ENCODE results near the gene EPB41L5. TPM values are rescaled to one million over a fixed set of nuclear protein-coding genes. Genes with fewer than 3 reads are reported as not detected.
"Not testable (repeated sequence)": the region's sequence is repeated elsewhere in the genome, so short reads cannot be mapped to it uniquely, and the experiment has no call there.

The EPB41L5 gene
- total and polyA plus RNA-seq, 11 donors, result 3.1 to 16.9 (median 9.8) TPM

GRCh38 chr2:120110507-120110906, 97.6 kb downstream of the EPB41L5 start:
- intact Hi-C loops (cut with DNase I), result loop anchor here in 7 of 10 donors (2.0 to 10.0 kb wide), 5 partner anchors 64 to 574 kb away; no protein-coding TSS in a partner anchor
- TF ChIP-seq POLR2A (IDR thresholded peaks at IDR 0.05) (no peak), CTCF (IDR thresholded peaks at IDR 0.05) (no peak)

GRCh38 chr2:120111193-120111592, 98.3 kb downstream of the EPB41L5 start:
- no peaks in the 10 kb centered on the region for H3K36me3 ChIP-seq
- H3K4me1 ChIP-seq, result peaks cover 3 to 29% (median 19%) of the 10 kb centered on the region in 12 donors
- no peak overlapping the region for H3K27ac ChIP-seq
- intact Hi-C loops (cut with DNase I), result loop anchor here in 7 of 10 donors (2.0 to 10.0 kb wide), 5 partner anchors 64 to 574 kb away; no protein-coding TSS in a partner anchor
- no peaks in the 10 kb centered on the region for H3K27me3 ChIP-seq
- no peak overlapping the region for H3K4me3 ChIP-seq
- ATAC-seq (no peak), DNase-seq (no peak)
- WGBS, 4 donors, result 90 to 95% (median 94%) methylated on average over 5 of the region's 5 CpGs
- TF ChIP-seq POLR2A (IDR thresholded peaks at IDR 0.05) (no peak), CTCF (IDR thresholded peaks at IDR 0.05) (no peak)
- H3K9me3 ChIP-seq, result no peaks in the 10 kb centered on the region

More at GRCh38 chr2:120110507-120110906, 97.6 kb downstream of the EPB41L5 start:
- no peaks in the 10 kb centered on the region for H3K27me3 ChIP-seq
- no peaks in the 10 kb centered on the region for H3K9me3 ChIP-seq
- H3K27ac ChIP-seq, result no peak overlapping the region
- peak in 1 of 5 donors; percentile 41 for DNase-seq
- H3K36me3 ChIP-seq, result peaks cover 0 to 4% (median 0%) of the 10 kb centered on the region in 9 donors
- peak in 1 of 4 donors; percentile 21 for ATAC-seq
- no peak overlapping the region for H3K4me3 ChIP-seq
- WGBS, 4 donors, result 86 to 92% (median 92%) methylated on average over 6 of the region's 6 CpGs
- peaks cover 3 to 29% (median 19%) of the 10 kb centered on the region in 12 donors for H3K4me1 ChIP-seq

GRCh38 chr2:120118018-120118417, 105.1 kb downstream of the EPB41L5 start:
- TF ChIP-seq CTCF (IDR thresholded peaks at IDR 0.05), result no peak
- no peak for TF ChIP-seq POLR2A (IDR thresholded peaks at IDR 0.05)
- intact Hi-C loops (cut with DNase I), result loop anchor here in 4 of 10 donors (10.0 kb wide), 2 partner anchors 197 to 567 kb away; no protein-coding TSS in a partner anchor
- Histone ChIP-seq H3K4me3 (no peak overlapping the region), H3K27ac (no peak overlapping the region), H3K36me3 (peaks cover 0 to 6% (median 0%) of the 10 kb centered on the region in 9 donors), H3K4me1 (no peaks in the 10 kb centered on the region), H3K9me3 (peaks cover 0 to 15% (median 0%) of the 10 kb centered on the region in 12 donors), H3K27me3 (no peaks in the 10 kb centered on the region)
- no peak for ATAC-seq
- no peak for DNase-seq
- WGBS, 4 donors, result 92 to 96% (median 94%) methylated on average over 3 of the region's 3 CpGs

- Histone ChIP-seq H3K9me3 (peaks cover 0 to 15% (median 0%) of the 10 kb centered on the region in 12 donors), H3K4me3 (no peak overlapping the region), H3K36me3 (peaks cover 0 to 6% (median 0%) of the 10 kb centered on the region in 9 donors), H3K27ac (no peak overlapping the region), H3K4me1 (no peaks in the 10 kb centered on the region), H3K27me3 (no peaks in the 10 kb centered on the region)
- TF ChIP-seq CTCF (IDR thresholded peaks at IDR 0.05) (no peak), POLR2A (IDR thresholded peaks at IDR 0.05) (no peak)
- DNase-seq, result no peak
- ATAC-seq, result no peak
- 97 to 98% (median 98%) methylated on average over 4 of the region's 4 CpGs for WGBS, 4 donors
- intact Hi-C loops (cut with DNase I), result loop anchor here in 4 of 10 donors (10.0 kb wide), 2 partner anchors 196 to 566 kb away; no protein-coding TSS in a partner anchor
Measured at GRCh38 chr2:120118471-120118870, 105.6 kb downstream of the EPB41L5 start.

GRCh38 chr2:120121337-120121736, 108.5 kb downstream of the EPB41L5 start:
- H3K27me3 ChIP-seq; H3K36me3 ChIP-seq; intact Hi-C loops (cut with DNase I); ATAC-seq; DNase-seq; H3K4me1 ChIP-seq; H3K4me3 ChIP-seq; H3K27ac ChIP-seq: not testable (repeated sequence)
- H3K9me3 ChIP-seq, result peaks cover 0 to 15% (median 0%) of the 10 kb centered on the region in 12 donors
- WGBS, 4 donors, result 98 to 99% (median 99%) methylated on average over 3 of the region's 3 CpGs
